Transverse colon (tissue), 4 donors: ENCODE measurements around the gene VMA21. TPM values are rescaled to one million over a fixed set of nuclear protein-coding genes. Genes with fewer than 3 reads are reported as not detected.

ENCODE experiments used
- DNase-seq: peaks from one replicate; pipeline ENCODE4 v3.0.0-alpha.2; 2019
- H3K27ac ChIP-seq, 4 donors: fragments of 200-600 bp; sonication (generic); 2 replicates each; pipeline ENCODE4 v1.5.1; 2016 to 2018; ENCODE audit warnings: inconsistent platforms in 4 of 4
- H3K27me3 ChIP-seq: fragments of 200-600 bp; sonication (generic); 2 replicates; pipeline ENCODE4 v1.5.1; 2017; ENCODE audit warnings: inconsistent platforms
- H3K36me3 ChIP-seq, 4 donors: fragments of 200-600 bp; sonication (generic); 2 replicates each; pipeline ENCODE4 v1.5.1; 2017 to 2019; ENCODE audit warnings: inconsistent platforms in 4 of 4
- H3K4me1 ChIP-seq, 4 donors: fragments of 200-600 bp; sonication (generic); 2 replicates each; pipeline ENCODE4 v1.5.1; 2017 to 2020; ENCODE audit warnings: inconsistent platforms in 4 of 4
- H3K4me3 ChIP-seq, 4 donors: fragments of 200-600 bp; sonication (generic); 1 replicate in 1 of 4; 2 replicates in 3 of 4; pipeline versions ENCODE4 v1.5.1 to v1.6.1; 2017 to 2019; ENCODE audit warnings: inconsistent platforms in 4 of 4
- H3K9me3 ChIP-seq, 2 donors: fragments of 200-600 bp; sonication (generic); 2 replicates each; pipeline ENCODE4 v1.5.1; 2017 to 2019; ENCODE audit warnings: inconsistent platforms in 2 of 2
- EP300 ChIP-seq: sonication (generic); formaldehyde crosslinking; IDR thresholded peaks from one replicate; pipeline ENCODE4 v1.6.1; 2017; ENCODE audit warnings: antibody characterized with exemption, low read depth
- POLR2A ChIP-seq: fragments of 450-650 bp; IDR thresholded peaks from one replicate; pipeline ENCODE4 v1.6.1; 2016; ENCODE audit warnings: antibody characterized with exemption, mild to moderate bottlenecking, moderate library complexity
- POLR2AphosphoS5 ChIP-seq, 3 donors: sonication (generic); formaldehyde crosslinking; IDR thresholded peaks; one replicate each; pipeline ENCODE4 v1.6.1; 2016; ENCODE audit warnings: antibody characterized with exemption in 3 of 3
- WGBS, 2 donors: methylation state at CpG; one replicate each; pipeline ENCODE4 v1.1.5; 2018; ENCODE audit warnings: low coverage in 1 of 2; 5-methylcytosine and 5-hydroxymethylcytosine counted together
- in situ Hi-C, 4 donors: fragments of 200-750 bp; cut with MboI; loops; one replicate each; pipeline versions ENCODE4 v1.15.0 to v1.15.1; 2017; ENCODE audit warnings: low sequenced_read_pairs in 3 of 4, low pct_ligation_motif_present in 1 of 4, low pct_unique_long_range_greater_than_20kb in 1 of 4
- intact Hi-C: fragments of 100-400 bp; cut with DNase I; formaldehyde crosslinking; loops from one replicate; pipeline ENCODE4 v1.15.1; 2023; ENCODE audit warnings: low total_unique reads
- total RNA-seq, 4 donors: library from RNA; depleted of rRNA; stranded (reverse); fragments of >200 nt; gene quantifications; one replicate each; pipeline ENCODE4 v1.1.0, GENCODE V29; 2016
- TF ChIP-seq, protein P1 (sequence below), 5 experiments: fragments of 200-600 bp in 3 of 5; fragments of 450-650 bp in 2 of 5; sonication (generic) in 3 of 5; IDR thresholded peaks; 1 replicate in 2 of 5; 2 replicates in 3 of 5; pipeline ENCODE4 v1.5.1; 2016 to 2017; ENCODE audit warnings: antibody characterized with exemption in 5 of 5, inconsistent platforms in 3 of 5, mild to moderate bottlenecking in 2 of 5, moderate library complexity in 1 of 5

VMA21 gene
- total RNA-seq, 4 donors from 2014 or later: 3.8 to 16.8 (median 11.3) TPM

DNA sequence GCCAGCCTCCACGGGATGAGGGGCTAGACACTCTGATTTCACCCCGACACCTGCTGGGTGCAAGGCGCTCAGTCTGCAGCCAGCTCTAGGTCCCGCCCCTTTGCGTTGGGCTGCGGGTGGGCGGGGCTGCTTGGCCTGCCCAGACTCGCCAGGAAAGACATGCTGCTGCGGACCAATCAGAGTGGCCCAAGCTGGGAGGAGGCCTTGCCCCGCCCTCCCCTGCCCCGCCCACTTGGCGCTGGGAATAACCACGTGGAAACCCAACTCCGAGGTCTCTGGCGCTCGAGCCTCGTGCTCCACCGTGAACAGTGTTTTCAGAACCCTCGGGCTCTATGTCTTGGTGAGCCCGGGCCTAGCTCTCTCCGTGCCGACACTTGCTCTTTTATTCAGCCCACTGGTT lies 5.3 kb upstream of the VMA21 start:
- intact Hi-C loops: no loop called here
- peaks cover 0 to 9% (median 0%) of the 10 kb centered on the region in 4 donors for H3K4me1 ChIP-seq
- no peak for DNase-seq
- H3K4me3 ChIP-seq: no peak overlapping the region
- H3K9me3 ChIP-seq: no peaks in the 10 kb centered on the region
- in situ Hi-C loops: no loop called here
- TF ChIP-seq POLR2A: no peak
- TF ChIP-seq POLR2AphosphoS5 (IDR thresholded peaks at IDR 0.05): no peak
- TF ChIP-seq, protein P1, sequence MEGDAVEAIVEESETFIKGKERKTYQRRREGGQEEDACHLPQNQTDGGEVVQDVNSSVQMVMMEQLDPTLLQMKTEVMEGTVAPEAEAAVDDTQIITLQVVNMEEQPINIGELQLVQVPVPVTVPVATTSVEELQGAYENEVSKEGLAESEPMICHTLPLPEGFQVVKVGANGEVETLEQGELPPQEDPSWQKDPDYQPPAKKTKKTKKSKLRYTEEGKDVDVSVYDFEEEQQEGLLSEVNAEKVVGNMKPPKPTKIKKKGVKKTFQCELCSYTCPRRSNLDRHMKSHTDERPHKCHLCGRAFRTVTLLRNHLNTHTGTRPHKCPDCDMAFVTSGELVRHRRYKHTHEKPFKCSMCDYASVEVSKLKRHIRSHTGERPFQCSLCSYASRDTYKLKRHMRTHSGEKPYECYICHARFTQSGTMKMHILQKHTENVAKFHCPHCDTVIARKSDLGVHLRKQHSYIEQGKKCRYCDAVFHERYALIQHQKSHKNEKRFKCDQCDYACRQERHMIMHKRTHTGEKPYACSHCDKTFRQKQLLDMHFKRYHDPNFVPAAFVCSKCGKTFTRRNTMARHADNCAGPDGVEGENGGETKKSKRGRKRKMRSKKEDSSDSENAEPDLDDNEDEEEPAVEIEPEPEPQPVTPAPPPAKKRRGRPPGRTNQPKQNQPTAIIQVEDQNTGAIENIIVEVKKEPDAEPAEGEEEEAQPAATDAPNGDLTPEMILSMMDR (IDR thresholded peaks at IDR 0.05): no peak
- no peak overlapping the region for H3K27ac ChIP-seq
- H3K27me3 ChIP-seq: no peaks in the 10 kb centered on the region
- 90% methylated on average over 22 of the region's 22 CpGs; no CpG with 5 or more reads in 1 of the 2 donors for WGBS, 2 donors
- no peaks in the 10 kb centered on the region for H3K36me3 ChIP-seq

DNA sequence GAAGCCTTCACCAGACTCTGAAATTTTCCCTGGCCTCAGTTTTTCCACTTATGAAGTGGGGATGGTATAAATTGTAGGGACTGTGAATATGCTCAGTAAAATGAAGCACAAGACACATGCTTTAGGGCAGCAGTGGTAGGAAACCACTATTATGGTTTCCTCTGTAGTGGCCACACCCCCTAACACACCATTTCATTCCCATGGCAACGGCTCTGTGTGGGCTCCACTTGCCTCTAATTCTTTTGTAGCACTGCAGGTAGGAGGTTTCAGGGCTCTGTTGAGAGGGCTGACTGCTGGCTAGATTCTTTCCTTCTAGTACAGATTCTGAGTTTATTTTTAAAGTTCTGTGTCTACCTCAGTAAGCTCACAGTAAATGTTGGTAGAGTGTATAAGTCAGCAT lies 3.5 kb upstream of the VMA21 start:
- Histone ChIP-seq H3K4me1 (peaks cover 0 to 11% (median 0%) of the 10 kb centered on the region in 4 donors), H3K9me3 (no peaks in the 10 kb centered on the region), H3K27me3 (no peaks in the 10 kb centered on the region), H3K36me3 (no peaks in the 10 kb centered on the region), H3K4me3 (no peak overlapping the region), H3K27ac (no peak overlapping the region)
- WGBS, 2 donors: 52 to 60% methylated on average over 1 of the region's 1 CpG
- intact Hi-C loops (no loop called here), in situ Hi-C loops (no loop called here)
- TF ChIP-seq POLR2A: no peak
- no peak for TF ChIP-seq POLR2AphosphoS5 (IDR thresholded peaks at IDR 0.05)
- TF ChIP-seq, protein P1 (IDR thresholded peaks at IDR 0.05): no peak
- TF ChIP-seq EP300: no peak
- DNase-seq: no peak

DNA sequence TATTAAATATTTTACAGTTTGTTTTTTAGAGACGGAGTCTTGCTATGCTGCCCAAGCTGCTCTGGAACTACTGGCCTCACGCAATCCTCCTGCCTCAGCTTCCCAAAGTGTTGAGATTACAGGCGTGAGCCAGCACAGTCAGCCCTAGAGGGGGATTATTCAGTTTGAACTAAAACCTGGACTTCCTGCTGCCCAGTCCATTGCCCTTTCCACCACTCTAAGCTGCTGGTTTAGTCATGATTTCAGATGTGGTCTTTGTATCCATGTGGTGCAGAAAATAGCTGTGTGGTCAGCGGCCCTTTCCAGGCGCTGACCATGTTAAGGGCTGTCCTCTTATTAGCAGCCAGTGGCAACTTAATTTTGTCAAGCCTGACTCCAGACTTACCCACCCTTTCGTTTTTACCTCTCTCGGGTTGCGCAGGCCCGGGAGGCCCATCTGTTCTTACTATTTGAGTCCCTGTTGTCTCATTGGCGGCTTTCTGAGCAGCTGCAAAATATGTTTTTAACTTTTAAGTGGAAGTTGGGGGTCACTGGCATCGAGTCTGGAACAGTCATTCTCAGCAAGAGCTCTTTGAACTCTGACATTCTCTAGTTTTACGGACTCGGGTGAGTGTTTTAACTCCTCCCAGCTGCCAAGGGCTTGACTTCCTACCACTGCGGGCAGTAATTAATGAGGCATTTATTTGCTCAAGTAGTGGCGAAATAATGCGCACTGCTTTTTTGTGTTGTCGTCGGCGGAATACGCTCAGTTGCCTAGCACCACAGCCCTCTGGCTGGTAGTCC lies 773 bp upstream of the VMA21 start:
- Histone ChIP-seq H3K9me3 (no peaks in the 10 kb centered on the region), H3K4me3 (peak overlapping the region; percentile 18 to 88 (median 70)), H3K36me3 (no peaks in the 10 kb centered on the region), H3K4me1 (peaks cover 0 to 18% (median 0%) of the 10 kb centered on the region in 4 donors), H3K27me3 (no peaks in the 10 kb centered on the region), H3K27ac (peak overlapping the region; percentile 83 to 92 (median 92))
- 58% methylated on average over 20 of the region's 20 CpGs; no CpG with 5 or more reads in 1 of the 2 donors for WGBS, 2 donors
- DNase-seq: peak; percentile 21
- intact Hi-C loops (no loop called here), in situ Hi-C loops (no loop called here)
- no peak for TF ChIP-seq POLR2A
- no peak for TF ChIP-seq EP300
- TF ChIP-seq, protein P1 (IDR thresholded peaks at IDR 0.05): no peak
- TF ChIP-seq POLR2AphosphoS5 (IDR thresholded peaks at IDR 0.05): no peak

DNA sequence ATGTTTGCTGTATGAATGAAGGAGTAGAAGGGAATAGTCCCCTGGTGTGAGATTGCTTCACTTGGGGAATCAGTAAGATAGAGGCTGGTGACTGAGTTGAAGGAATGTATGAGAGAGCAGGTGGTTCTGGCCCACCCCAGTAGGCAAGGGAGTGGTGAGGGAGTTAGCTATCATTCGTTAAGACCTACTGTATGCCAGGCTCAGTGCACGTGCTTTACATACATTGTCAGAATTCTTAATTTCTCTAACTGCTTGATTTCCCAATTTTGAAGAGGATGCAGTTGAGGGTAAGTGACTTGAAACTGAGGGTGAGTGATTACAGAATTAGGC lies 700 bp downstream of the VMA21 start:
- no peak for DNase-seq
- peak overlapping the region; percentile 83 to 92 (median 92) for H3K27ac ChIP-seq
- WGBS, 2 donors: 38% methylated on average over 2 of the region's 2 CpGs; no CpG with 5 or more reads in 1 of the 2 donors

More for the DNA sequence above, 700 bp downstream of the VMA21 start:
- no peaks in the 10 kb centered on the region for H3K27me3 ChIP-seq
- peak overlapping the region; percentile 59 to 88 (median 70) for H3K4me3 ChIP-seq
- TF ChIP-seq POLR2A (no peak), EP300 (no peak), POLR2AphosphoS5 (IDR thresholded peaks at IDR 0.05) (no peak)
- TF ChIP-seq, protein P1 (IDR thresholded peaks at IDR 0.05): no peak
- peaks cover 0 to 18% (median 0%) of the 10 kb centered on the region in 4 donors for H3K4me1 ChIP-seq
- intact Hi-C loops: no loop called here
- no peaks in the 10 kb centered on the region for H3K9me3 ChIP-seq
- H3K36me3 ChIP-seq: no peaks in the 10 kb centered on the region
- in situ Hi-C loops: no loop called here
